Measurements from ENCODE around the gene TAX1BP1. TPM values are rescaled to one million over a fixed set of nuclear protein-coding genes. Genes with fewer than 3 reads are reported as not detected.

The TAX1BP1 gene
- total RNA-seq, 1 donor from 2014 or later: 133 TPM

DNA sequence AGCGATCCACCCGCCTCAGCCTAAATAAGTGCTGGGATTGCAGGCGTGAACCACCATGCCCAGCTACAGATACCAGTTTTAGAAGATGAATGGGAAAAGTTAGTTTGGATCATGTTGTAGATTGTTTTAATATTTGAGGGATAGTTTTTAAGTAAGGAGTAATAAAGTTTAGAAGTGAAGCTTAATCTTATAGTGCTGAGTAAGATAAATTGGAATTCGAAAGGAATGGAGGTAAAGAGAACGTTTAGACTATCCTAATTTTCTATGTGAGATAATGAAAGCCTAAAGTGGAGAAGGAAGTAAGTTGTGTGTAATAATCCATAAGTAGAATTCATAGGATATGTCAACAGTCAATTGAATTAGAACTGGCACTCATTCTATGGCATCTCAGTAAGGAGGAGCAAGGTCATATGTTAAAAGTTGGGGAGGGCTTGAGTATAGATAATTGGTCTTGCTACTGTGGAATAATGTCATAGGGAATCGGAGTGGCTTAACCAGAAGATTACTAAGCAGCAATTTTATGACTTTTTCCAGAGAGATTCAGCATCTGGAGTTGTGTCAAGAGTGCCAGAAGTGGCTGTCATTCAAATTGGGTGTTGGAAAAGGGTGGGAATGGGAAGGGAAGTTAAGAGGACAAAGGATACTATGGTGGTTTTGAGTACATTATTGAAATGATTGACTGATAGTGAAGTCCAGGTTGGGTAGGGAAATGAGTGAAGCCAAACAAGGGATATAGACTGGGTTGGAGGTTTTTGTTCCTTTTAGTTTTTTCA lies 12.1 kb downstream of the TAX1BP1 start:
- Histone ChIP-seq H3K4me3 (ENCODE audit: insufficient read depth, low read depth, low read length) (no peak overlapping the region), H3K27ac (ENCODE audit: low read depth, low read length) (no peak overlapping the region), H3K4me2 (ENCODE audit: low read length) (no peak overlapping the region), H3K79me2 (ENCODE audit: insufficient read depth, low read length) (peaks cover 36% of the 10 kb centered on the region), H3K9ac (ENCODE audit: low read length) (no peak overlapping the region), H3K27me3 (ENCODE audit: insufficient read depth, low read length) (no peaks in the 10 kb centered on the region), H3K36me3 (ENCODE audit: insufficient read depth, low read length) (peaks cover 29% of the 10 kb centered on the region), H3K9me3 (ENCODE audit: insufficient read depth, low read depth, low read length) (no peaks in the 10 kb centered on the region), H2AFZ (ENCODE audit: low read depth, low read length) (no peak overlapping the region), H3K4me1 (ENCODE audit: insufficient read depth, low read length) (no peaks in the 10 kb centered on the region), H4K20me1 (ENCODE audit: insufficient read depth, low read length) (peaks cover 22% of the 10 kb centered on the region)
- no peak for TF ChIP-seq EZH2 (IDR thresholded peaks at IDR 0.05; ENCODE audit: insufficient read depth, low read length)
- TF ChIP-seq, protein P1, sequence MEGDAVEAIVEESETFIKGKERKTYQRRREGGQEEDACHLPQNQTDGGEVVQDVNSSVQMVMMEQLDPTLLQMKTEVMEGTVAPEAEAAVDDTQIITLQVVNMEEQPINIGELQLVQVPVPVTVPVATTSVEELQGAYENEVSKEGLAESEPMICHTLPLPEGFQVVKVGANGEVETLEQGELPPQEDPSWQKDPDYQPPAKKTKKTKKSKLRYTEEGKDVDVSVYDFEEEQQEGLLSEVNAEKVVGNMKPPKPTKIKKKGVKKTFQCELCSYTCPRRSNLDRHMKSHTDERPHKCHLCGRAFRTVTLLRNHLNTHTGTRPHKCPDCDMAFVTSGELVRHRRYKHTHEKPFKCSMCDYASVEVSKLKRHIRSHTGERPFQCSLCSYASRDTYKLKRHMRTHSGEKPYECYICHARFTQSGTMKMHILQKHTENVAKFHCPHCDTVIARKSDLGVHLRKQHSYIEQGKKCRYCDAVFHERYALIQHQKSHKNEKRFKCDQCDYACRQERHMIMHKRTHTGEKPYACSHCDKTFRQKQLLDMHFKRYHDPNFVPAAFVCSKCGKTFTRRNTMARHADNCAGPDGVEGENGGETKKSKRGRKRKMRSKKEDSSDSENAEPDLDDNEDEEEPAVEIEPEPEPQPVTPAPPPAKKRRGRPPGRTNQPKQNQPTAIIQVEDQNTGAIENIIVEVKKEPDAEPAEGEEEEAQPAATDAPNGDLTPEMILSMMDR (IDR thresholded peaks at IDR 0.05; ENCODE audit: insufficient read depth, low read depth, low read length): no peak
- DNase-seq (ENCODE audit: low read depth): no peak
- no peak for FAIRE-seq
- Mint-ChIP-seq H3K27me3 (ENCODE audit: low read depth, unreplicated experiment) (no peaks in the 10 kb centered on the region), H3K27ac (ENCODE audit: unreplicated experiment) (no peak overlapping the region), H3K9me3 (ENCODE audit: unreplicated experiment) (peaks cover 2% of the 10 kb centered on the region), H3K4me1 (ENCODE audit: low read depth, unreplicated experiment) (peaks cover under 1% of the 10 kb centered on the region), H3K36me3 (ENCODE audit: low read depth, unreplicated experiment) (peaks cover 13% of the 10 kb centered on the region), H3K4me3 (ENCODE audit: unreplicated experiment) (no peak overlapping the region)

DNA sequence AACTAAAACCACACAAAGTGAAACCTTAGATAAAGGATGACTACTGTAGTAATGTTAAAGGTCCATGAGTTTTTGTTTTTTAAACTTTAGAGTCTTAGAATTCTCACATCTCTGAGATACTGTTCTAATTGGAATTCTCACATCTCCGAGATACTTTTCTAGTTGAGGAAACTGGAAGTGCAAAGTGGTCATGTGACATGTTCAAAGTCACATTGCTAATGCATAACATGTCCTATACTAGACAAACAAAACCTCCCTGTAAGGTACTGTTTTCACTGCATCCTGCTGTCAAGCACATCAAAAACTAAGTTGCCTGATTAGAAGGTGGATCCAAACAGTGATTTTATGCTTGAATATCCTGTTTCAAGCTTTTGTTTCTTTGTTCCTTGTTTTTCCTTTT lies 13.9 kb downstream of the TAX1BP1 start:
- Histone ChIP-seq H3K4me2 (ENCODE audit: low read length) (no peak overlapping the region), H3K4me1 (ENCODE audit: insufficient read depth, low read length) (no peaks in the 10 kb centered on the region), H4K20me1 (ENCODE audit: insufficient read depth, low read length) (peaks cover 13% of the 10 kb centered on the region), H2AFZ (ENCODE audit: low read depth, low read length) (no peak overlapping the region), H3K9ac (ENCODE audit: low read length) (no peak overlapping the region), H3K4me3 (ENCODE audit: insufficient read depth, low read depth, low read length) (no peak overlapping the region), H3K9me3 (ENCODE audit: insufficient read depth, low read depth, low read length) (no peaks in the 10 kb centered on the region), H3K27ac (ENCODE audit: low read depth, low read length) (no peak overlapping the region), H3K27me3 (ENCODE audit: insufficient read depth, low read length) (no peaks in the 10 kb centered on the region), H3K79me2 (ENCODE audit: insufficient read depth, low read length) (peaks cover 19% of the 10 kb centered on the region), H3K36me3 (ENCODE audit: insufficient read depth, low read length) (peaks cover 25% of the 10 kb centered on the region)
- peaks cover 19% of the 10 kb centered on the region for H3K36me3 Mint-ChIP-seq (ENCODE audit: low read depth, unreplicated experiment)
- DNase-seq (ENCODE audit: low read depth): no peak
- no peaks in the 10 kb centered on the region for H3K4me1 Mint-ChIP-seq (ENCODE audit: low read depth, unreplicated experiment)
- H3K27me3 Mint-ChIP-seq (ENCODE audit: low read depth, unreplicated experiment): no peaks in the 10 kb centered on the region
- TF ChIP-seq, protein P1 (IDR thresholded peaks at IDR 0.05; ENCODE audit: insufficient read depth, low read depth, low read length): no peak
- TF ChIP-seq EZH2 (IDR thresholded peaks at IDR 0.05; ENCODE audit: insufficient read depth, low read length): no peak
- H3K9me3 Mint-ChIP-seq (ENCODE audit: unreplicated experiment): peaks cover 2% of the 10 kb centered on the region
- FAIRE-seq: peak; percentile 78
- no peak overlapping the region for H3K27ac Mint-ChIP-seq (ENCODE audit: unreplicated experiment)
- H3K4me3 Mint-ChIP-seq (ENCODE audit: unreplicated experiment): no peak overlapping the region

DNA sequence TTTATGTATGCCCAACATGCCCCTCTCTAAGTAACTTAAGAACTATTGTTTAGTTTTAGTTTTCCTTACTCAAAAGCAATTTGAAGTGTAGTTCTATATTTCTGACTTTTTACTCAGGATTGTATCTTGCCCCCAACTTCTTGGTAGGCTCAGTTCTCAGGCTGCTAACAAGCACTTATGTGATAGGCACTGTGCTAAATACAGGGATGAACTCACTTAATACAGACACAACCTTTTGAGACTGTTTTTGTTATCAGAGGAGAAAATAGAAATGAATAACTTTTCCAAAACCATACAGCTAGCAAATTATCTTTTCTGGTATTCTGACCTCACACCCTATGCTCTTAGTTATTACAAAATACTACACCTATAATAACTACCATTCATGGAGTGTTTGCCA lies 16.3 kb downstream of the TAX1BP1 start:
- peaks cover 11% of the 10 kb centered on the region for H3K36me3 ChIP-seq (ENCODE audit: insufficient read depth, low read length)
- H3K4me1 ChIP-seq (ENCODE audit: insufficient read depth, low read length): no peaks in the 10 kb centered on the region
- no peak overlapping the region for H3K4me3 ChIP-seq (ENCODE audit: insufficient read depth, low read depth, low read length)
- H3K9me3 ChIP-seq (ENCODE audit: insufficient read depth, low read depth, low read length): no peaks in the 10 kb centered on the region
- TF ChIP-seq EZH2 (IDR thresholded peaks at IDR 0.05; ENCODE audit: insufficient read depth, low read length): no peak
- TF ChIP-seq, protein P1 (IDR thresholded peaks at IDR 0.05; ENCODE audit: insufficient read depth, low read depth, low read length): no peak
- H3K4me2 ChIP-seq (ENCODE audit: low read length): no peak overlapping the region
- Mint-ChIP-seq H3K4me3 (ENCODE audit: unreplicated experiment) (no peak overlapping the region), H3K27ac (ENCODE audit: unreplicated experiment) (no peak overlapping the region), H3K36me3 (ENCODE audit: low read depth, unreplicated experiment) (peaks cover 19% of the 10 kb centered on the region), H3K9me3 (ENCODE audit: unreplicated experiment) (peaks cover 2% of the 10 kb centered on the region), H3K4me1 (ENCODE audit: low read depth, unreplicated experiment) (no peaks in the 10 kb centered on the region), H3K27me3 (ENCODE audit: low read depth, unreplicated experiment) (no peaks in the 10 kb centered on the region)
- H3K9ac ChIP-seq (ENCODE audit: low read length): no peak overlapping the region
- H3K79me2 ChIP-seq (ENCODE audit: insufficient read depth, low read length): peaks cover 25% of the 10 kb centered on the region
- no peak for DNase-seq (ENCODE audit: low read depth)
- H3K27ac ChIP-seq (ENCODE audit: low read depth, low read length): no peak overlapping the region
- no peak overlapping the region for H2AFZ ChIP-seq (ENCODE audit: low read depth, low read length)
- peaks cover 19% of the 10 kb centered on the region for H4K20me1 ChIP-seq (ENCODE audit: insufficient read depth, low read length)
- no peaks in the 10 kb centered on the region for H3K27me3 ChIP-seq (ENCODE audit: insufficient read depth, low read length)
- no peak for FAIRE-seq
